ENCODE results near the gene TPCN1.

- no peak for TF ChIP-seq CTCF (IDR thresholded peaks at IDR 0.05; ENCODE audit: insufficient read depth, low read length, poor library complexity, severe bottlenecking)
- TF ChIP-seq EZH2phosphoT487 (conservative IDR thresholded peaks at IDR 0.05; ENCODE audit: low read length): no peak
Observed at GRCh38 chr12:113221181-113221996, at the start of gene TPCN1.
